MG63 (cell line): ENCODE results near the gene C3orf49. TPM values are rescaled to one million over a fixed set of nuclear protein-coding genes. Genes with fewer than 3 reads are reported as not detected.

Experiments
- DNase-seq: peaks from one replicate; pipeline ENCODE4 v3.0.0-alpha.2; 2020
- H3K27me3 ChIP-seq: fragments of 250-450 bp; sonication (Bioruptor Pico); 2 replicates; pipeline ENCODE4 v1.5.1; 2020; ENCODE audit warnings: mild to moderate bottlenecking, moderate library complexity
- H3K36me3 ChIP-seq: fragments of 250-450 bp; sonication (Bioruptor Pico); 2 replicates; pipeline ENCODE4 v1.5.1; 2020; ENCODE audit warnings: mild to moderate bottlenecking, moderate library complexity
- H3K4me3 ChIP-seq: fragments of 250-450 bp; sonication (Bioruptor Pico); 2 replicates; pipeline ENCODE4 v1.5.1; 2020; ENCODE audit warnings: mild to moderate bottlenecking, moderate library complexity
- H3K9me3 ChIP-seq: fragments of 250-450 bp; sonication (Bioruptor Pico); 2 replicates; pipeline ENCODE4 v1.5.1; 2020; ENCODE audit warnings: mild to moderate bottlenecking, moderate library complexity
- total RNA-seq: library from RNA; depleted of rRNA; stranded (reverse); fragments of >200 nt; shearing (Covaris generic); gene quantifications from 2 replicates; pipeline ENCODE4 v1.2.3, GENCODE V29; 2014; ENCODE audit warnings: low replicate concordance; rRNA removed

The C3orf49 gene
- total RNA-seq = not detected in 2 replicates

GRCh38 chr3:63819151-63819398 is at the start of gene C3orf49:
C3orf49 (plus strand) TSS chr3:63819299; CDS start chr3:63819472, 173 bp downstream.
- Histone ChIP-seq H3K36me3 (no peaks in the 10 kb centered on the region), H3K9me3 (no peaks in the 10 kb centered on the region), H3K27me3 (no peaks in the 10 kb centered on the region), H3K4me3 (no peak within 1 kb of the TSS)
- no peak for DNase-seq

- H3K9me3 ChIP-seq = no peaks in the 10 kb centered on the region
- H3K4me3 ChIP-seq = no peak overlapping the region
- no peak for DNase-seq
- H3K27me3 ChIP-seq = no peaks in the 10 kb centered on the region
- H3K36me3 ChIP-seq = no peaks in the 10 kb centered on the region
Observed at GRCh38 chr3:63774781-63775180, 44.3 kb upstream of the C3orf49 start.

GRCh38 chr3:63779227-63779626 is 39.9 kb upstream of the C3orf49 start:
- no peaks in the 10 kb centered on the region for H3K9me3 ChIP-seq
- no peaks in the 10 kb centered on the region for H3K36me3 ChIP-seq
- DNase-seq = no peak
- no peak overlapping the region for H3K4me3 ChIP-seq
- H3K27me3 ChIP-seq = no peaks in the 10 kb centered on the region

GRCh38 chr3:63791974-63792373 is 27.1 kb upstream of the C3orf49 start:
- Histone ChIP-seq H3K9me3 (no peaks in the 10 kb centered on the region), H3K27me3 (no peaks in the 10 kb centered on the region), H3K36me3 (no peaks in the 10 kb centered on the region), H3K4me3 (no peak overlapping the region)
- DNase-seq = no peak

GRCh38 chr3:63795438-63795837 is 23.7 kb upstream of the C3orf49 start:
- Histone ChIP-seq H3K36me3 (no peaks in the 10 kb centered on the region), H3K4me3 (no peak overlapping the region), H3K9me3 (no peaks in the 10 kb centered on the region), H3K27me3 (no peaks in the 10 kb centered on the region)
- no peak for DNase-seq

- H3K36me3 ChIP-seq = no peaks in the 10 kb centered on the region
- no peak overlapping the region for H3K4me3 ChIP-seq
- H3K27me3 ChIP-seq = no peaks in the 10 kb centered on the region
- H3K9me3 ChIP-seq = no peaks in the 10 kb centered on the region
- DNase-seq = no peak
Observed at GRCh38 chr3:63798544-63798943, 20.6 kb upstream of the C3orf49 start.

GRCh38 chr3:63798949-63799348 is 20.1 kb upstream of the C3orf49 start:
- H3K36me3 ChIP-seq = no peaks in the 10 kb centered on the region
- no peak for DNase-seq
- no peaks in the 10 kb centered on the region for H3K27me3 ChIP-seq
- H3K9me3 ChIP-seq = no peaks in the 10 kb centered on the region
- no peak overlapping the region for H3K4me3 ChIP-seq

- no peaks in the 10 kb centered on the region for H3K27me3 ChIP-seq
- H3K36me3 ChIP-seq = no peaks in the 10 kb centered on the region
- no peak overlapping the region for H3K4me3 ChIP-seq
- DNase-seq = no peak
- H3K9me3 ChIP-seq = no peaks in the 10 kb centered on the region
Observed at GRCh38 chr3:63800097-63800496, 19.0 kb upstream of the C3orf49 start.

- H3K4me3 ChIP-seq = no peak overlapping the region
- no peaks in the 10 kb centered on the region for H3K27me3 ChIP-seq
- DNase-seq = no peak
- no peaks in the 10 kb centered on the region for H3K36me3 ChIP-seq
- no peaks in the 10 kb centered on the region for H3K9me3 ChIP-seq
Observed at GRCh38 chr3:63803911-63804310, 15.2 kb upstream of the C3orf49 start.

GRCh38 chr3:63807961-63808565 is 11.0 kb upstream of the C3orf49 start:
- H3K9me3 ChIP-seq = no peaks in the 10 kb centered on the region
- H3K36me3 ChIP-seq = no peaks in the 10 kb centered on the region
- H3K4me3 ChIP-seq = no peak overlapping the region
- H3K27me3 ChIP-seq = no peaks in the 10 kb centered on the region
- DNase-seq = no peak

- Histone ChIP-seq H3K36me3 (no peaks in the 10 kb centered on the region), H3K9me3 (no peaks in the 10 kb centered on the region), H3K27me3 (no peaks in the 10 kb centered on the region), H3K4me3 (no peak overlapping the region)
- DNase-seq = no peak
Observed at GRCh38 chr3:63808633-63809032, 10.5 kb upstream of the C3orf49 start.

- peak; percentile 27 for DNase-seq
- no peak overlapping the region for H3K4me3 ChIP-seq
- no peaks in the 10 kb centered on the region for H3K9me3 ChIP-seq
- no peaks in the 10 kb centered on the region for H3K36me3 ChIP-seq
- H3K27me3 ChIP-seq = no peaks in the 10 kb centered on the region
Observed at GRCh38 chr3:63809607-63810006, 9.5 kb upstream of the C3orf49 start.

GRCh38 chr3:63814237-63814636 is 4.9 kb upstream of the C3orf49 start:
- Histone ChIP-seq H3K36me3 (no peaks in the 10 kb centered on the region), H3K27me3 (no peaks in the 10 kb centered on the region), H3K4me3 (no peak overlapping the region), H3K9me3 (no peaks in the 10 kb centered on the region)
- DNase-seq = no peak

GRCh38 chr3:63817225-63817624 is 1.9 kb upstream of the C3orf49 start:
- Histone ChIP-seq H3K4me3 (no peak overlapping the region), H3K27me3 (no peaks in the 10 kb centered on the region), H3K9me3 (no peaks in the 10 kb centered on the region), H3K36me3 (no peaks in the 10 kb centered on the region)
- DNase-seq = no peak

GRCh38 chr3:63818282-63819150 is 583 bp upstream of the C3orf49 start:
- no peaks in the 10 kb centered on the region for H3K36me3 ChIP-seq
- H3K9me3 ChIP-seq = no peaks in the 10 kb centered on the region
- no peaks in the 10 kb centered on the region for H3K27me3 ChIP-seq
- no peak overlapping the region for H3K4me3 ChIP-seq
- no peak for DNase-seq

GRCh38 chr3:63824309-63824708 is 5.2 kb downstream of the C3orf49 start:
- H3K9me3 ChIP-seq = no peaks in the 10 kb centered on the region
- no peaks in the 10 kb centered on the region for H3K36me3 ChIP-seq
- no peaks in the 10 kb centered on the region for H3K27me3 ChIP-seq
- peak; percentile 36 for DNase-seq
- no peak overlapping the region for H3K4me3 ChIP-seq

- no peak for DNase-seq
Observed at GRCh38 chr3:63830526-63830925, 11.4 kb downstream of the C3orf49 start.

GRCh38 chr3:63832395-63832794 is 13.3 kb downstream of the C3orf49 start:
- peaks cover 12% of the 10 kb centered on the region; the same call in 1 of the 2 replicates for H3K36me3 ChIP-seq
- DNase-seq = no peak
- no peak overlapping the region for H3K4me3 ChIP-seq
- no peaks in the 10 kb centered on the region for H3K9me3 ChIP-seq
- H3K27me3 ChIP-seq = no peaks in the 10 kb centered on the region

More at GRCh38 chr3:63830526-63830925, 11.4 kb downstream of the C3orf49 start:
- Histone ChIP-seq H3K36me3 (peaks cover 8% of the 10 kb centered on the region; the same call in 1 of the 2 replicates), H3K9me3 (no peaks in the 10 kb centered on the region), H3K27me3 (no peaks in the 10 kb centered on the region), H3K4me3 (no peak overlapping the region)
